Measurements from ENCODE around the gene MRAP2. TPM values are rescaled to one million over a fixed set of nuclear protein-coding genes. Genes with fewer than 3 reads are reported as not detected.

The MRAP2 gene
- total and polyA plus RNA-seq, 2 of the 13 experiments (the other 11 are each of a cell fraction or from before 2014, with no cell fraction given) = 0.33 to 3.5 TPM

DNA sequence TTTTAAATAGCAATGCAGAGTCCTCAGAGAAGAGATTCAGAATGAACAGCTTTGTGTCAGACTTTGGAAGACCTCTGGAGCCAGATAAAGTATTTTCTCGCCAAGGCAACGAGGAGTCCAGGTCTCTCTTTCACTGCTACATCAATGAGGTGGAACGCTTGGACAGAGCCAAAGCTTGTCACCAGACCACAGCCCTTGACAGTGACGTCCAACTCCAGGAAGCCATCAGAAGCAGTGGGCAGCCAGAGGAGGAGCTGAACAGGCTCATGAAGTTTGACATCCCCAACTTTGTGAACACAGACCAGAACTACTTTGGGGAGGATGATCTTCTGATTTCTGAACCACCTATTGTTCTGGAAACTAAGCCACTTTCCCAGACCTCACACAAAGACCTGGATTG is 55.5 kb downstream of the MRAP2 start:
- no peak overlapping the region for H2AFZ ChIP-seq (ENCODE audit: low read length)
- in situ Hi-C loops (cut with HindIII; ENCODE audit: extremely low pct_ligation_motif_present, low pct_unique_long_range_greater_than_20kb) = no loop called here
- CTCF ChIA-PET (ENCODE audit: low intra/inter-chr PET ratio, low total read pairs) = no interaction called here
- POLR2A ChIA-PET = no interaction called here
- H3K79me2 ChIP-seq (ENCODE audit: insufficient read depth, low read length) = no peaks in the 10 kb centered on the region
- no peaks in the 10 kb centered on the region for H3K9me3 ChIP-seq (ENCODE audit: low read length)
- WGBS (ENCODE audit: low lambda C conversion rate) = 28% methylated on average over 4 of the region's 4 CpGs
- TF ChIP-seq RORA (CRISPR knock-in tag; IDR thresholded peaks at IDR 0.05) (no peak), ZBTB21 (CRISPR knock-in tag; IDR thresholded peaks at IDR 0.05) (no peak), FOSL2 (CRISPR knock-in tag; IDR thresholded peaks at IDR 0.05) (no peak)
- no peak for DNase-seq (ENCODE audit: low spot score)
- BruUV-seq (replicated peaks) = no TSS peak
- H3K9ac ChIP-seq (ENCODE audit: insufficient read depth, low read depth, low read length) = no peak overlapping the region
- no peak for ATAC-seq
- FAIRE-seq = no peak
- no peak overlapping the region for H3K27ac ChIP-seq (ENCODE audit: extremely low read length, insufficient read depth, low read length)
- H4K20me1 ChIP-seq (ENCODE audit: insufficient read depth, low read length) = no peaks in the 10 kb centered on the region
- no peak overlapping the region for H3K4me3 ChIP-seq (replicated peaks in 1 of 3; ENCODE audit: insufficient read depth in 1 of 3, low read depth in 2 of 3, low read length in 3 of 3)
- peaks cover 19% of the 10 kb centered on the region for H3K4me1 ChIP-seq (ENCODE audit: insufficient read depth, low read length)
- no peak overlapping the region for H3K4me2 ChIP-seq (ENCODE audit: low read depth, low read length)
- no peaks in the 10 kb centered on the region for H3K36me3 ChIP-seq (replicated peaks in 1 of 2; ENCODE audit: control insufficient read depth in 1 of 2, insufficient read depth in 2 of 2, low read length in 2 of 2)
- intact Hi-C loops (cut with micrococcal nuclease; ENCODE audit: unreplicated experiment) = no loop called here
- H3K27me3 ChIP-seq (ENCODE audit: control insufficient read depth in 1 of 2, insufficient read depth in 2 of 2, low read length in 2 of 2) = no peaks in the 10 kb centered on the region

DNA sequence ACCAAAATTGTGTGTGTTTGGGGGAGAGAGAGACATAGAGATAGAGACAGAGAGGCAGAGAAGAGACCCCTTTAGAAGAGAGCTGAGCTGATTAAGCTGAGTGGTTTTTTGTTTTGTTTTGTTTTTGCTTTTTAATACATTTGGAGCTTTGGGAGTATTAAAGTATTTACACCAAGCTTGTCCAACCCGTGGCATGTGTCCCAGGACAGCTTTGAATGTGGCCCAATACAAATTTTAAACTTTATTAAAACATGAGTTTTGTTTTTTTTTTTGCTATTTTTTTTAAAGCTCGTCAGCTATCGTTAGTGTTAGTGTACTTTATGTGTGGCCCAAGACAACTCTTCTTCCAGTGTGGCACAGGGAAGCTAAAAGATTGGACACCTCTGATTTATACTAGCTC is 56.0 kb downstream of the MRAP2 start:
- no peaks in the 10 kb centered on the region for H3K79me2 ChIP-seq (ENCODE audit: insufficient read depth, low read length)
- no peak for TF ChIP-seq PAWR (CRISPR knock-in tag; IDR thresholded peaks at IDR 0.05; ENCODE audit: borderline replicate concordance)
- no peak for TF ChIP-seq NCOA2 (CRISPR knock-in tag; IDR thresholded peaks at IDR 0.05)
- no peak for TF ChIP-seq PTBP1 (IDR thresholded peaks at IDR 0.05; ENCODE audit: low read depth, low read length, poor library complexity, severe bottlenecking)
- no peak for TF ChIP-seq RCOR2 (CRISPR knock-in tag; IDR thresholded peaks at IDR 0.05)
- TF ChIP-seq, protein P1, sequence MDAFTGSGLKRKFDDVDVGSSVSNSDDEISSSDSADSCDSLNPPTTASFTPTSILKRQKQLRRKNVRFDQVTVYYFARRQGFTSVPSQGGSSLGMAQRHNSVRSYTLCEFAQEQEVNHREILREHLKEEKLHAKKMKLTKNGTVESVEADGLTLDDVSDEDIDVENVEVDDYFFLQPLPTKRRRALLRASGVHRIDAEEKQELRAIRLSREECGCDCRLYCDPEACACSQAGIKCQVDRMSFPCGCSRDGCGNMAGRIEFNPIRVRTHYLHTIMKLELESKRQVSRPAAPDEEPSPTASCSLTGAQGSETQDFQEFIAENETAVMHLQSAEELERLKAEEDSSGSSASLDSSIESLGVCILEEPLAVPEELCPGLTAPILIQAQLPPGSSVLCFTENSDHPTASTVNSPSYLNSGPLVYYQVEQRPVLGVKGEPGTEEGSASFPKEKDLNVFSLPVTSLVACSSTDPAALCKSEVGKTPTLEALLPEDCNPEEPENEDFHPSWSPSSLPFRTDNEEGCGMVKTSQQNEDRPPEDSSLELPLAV (CRISPR knock-in tag; conservative IDR thresholded peaks at IDR 0.05; ENCODE audit: low read depth) = no peak
- TF ChIP-seq DNMT1 (CRISPR knock-in tag; IDR thresholded peaks at IDR 0.05) = no peak
- in situ Hi-C loops (cut with HindIII; ENCODE audit: extremely low pct_ligation_motif_present, low pct_unique_long_range_greater_than_20kb) = no loop called here
- DNase-seq (ENCODE audit: low spot score) (no peak), ATAC-seq (no peak), FAIRE-seq (no peak)
- H3K4me2 ChIP-seq (ENCODE audit: low read depth, low read length) = no peak overlapping the region
- H3K9me3 ChIP-seq (ENCODE audit: low read length) = no peaks in the 10 kb centered on the region
- no peaks in the 10 kb centered on the region for H3K36me3 ChIP-seq (replicated peaks in 1 of 2; ENCODE audit: control insufficient read depth in 1 of 2, insufficient read depth in 2 of 2, low read length in 2 of 2)
- no peak overlapping the region for H2AFZ ChIP-seq (ENCODE audit: low read length)
- POLR2A ChIA-PET = no interaction called here
- H3K4me3 ChIP-seq (replicated peaks in 1 of 3; ENCODE audit: insufficient read depth in 1 of 3, low read depth in 2 of 3, low read length in 3 of 3) = no peak overlapping the region
- no peaks in the 10 kb centered on the region for H3K27me3 ChIP-seq (ENCODE audit: control insufficient read depth in 1 of 2, insufficient read depth in 2 of 2, low read length in 2 of 2)
- H3K4me1 ChIP-seq (ENCODE audit: insufficient read depth, low read length) = peaks cover 21% of the 10 kb centered on the region
- no TSS peak for BruUV-seq (replicated peaks)
- H3K9ac ChIP-seq (ENCODE audit: insufficient read depth, low read depth, low read length) = no peak overlapping the region
- CTCF ChIA-PET (ENCODE audit: low intra/inter-chr PET ratio, low total read pairs) = no interaction called here
- intact Hi-C loops (cut with micrococcal nuclease; ENCODE audit: unreplicated experiment) = no loop called here
- H4K20me1 ChIP-seq (ENCODE audit: insufficient read depth, low read length) = no peaks in the 10 kb centered on the region
- H3K27ac ChIP-seq (ENCODE audit: extremely low read length, insufficient read depth, low read length) = no peak overlapping the region
- WGBS (ENCODE audit: low lambda C conversion rate) = 3% methylated on average over 3 of the region's 3 CpGs
